Activated T-helper 1 cell treated with Interleukin-2 at 50 U/mL for 16 hours (primary cell): ENCODE measurements around the gene CLASRP.

Experiments used
- DNase-seq: peaks from one replicate; pipeline ENCODE4 v3.0.0-alpha.2; 2020; ENCODE audit warnings: low read depth

Gene CLASRP

DNA sequence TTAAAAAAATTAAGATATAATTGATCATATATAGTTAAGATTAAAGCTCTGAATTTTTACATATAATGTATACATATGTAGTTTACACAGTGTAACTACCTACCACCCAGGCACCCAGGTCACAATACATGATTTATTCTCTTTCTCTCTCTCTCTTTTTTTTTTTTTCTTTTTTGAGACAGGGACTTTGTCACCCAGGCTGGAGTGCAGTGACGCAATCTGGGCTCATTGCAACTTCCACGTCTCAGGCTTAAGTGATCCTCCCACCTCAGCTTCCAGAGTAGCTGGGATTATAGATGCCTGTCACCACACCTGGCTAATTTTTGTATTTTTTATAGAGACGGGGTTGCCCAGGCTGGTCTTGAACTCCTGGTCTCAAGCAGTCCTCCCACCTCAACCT, 18.8 kb upstream of the CLASRP start:
- no peak for DNase-seq

GRCh38 chr19:45021971-45022370, 16.9 kb upstream of the CLASRP start:
- DNase-seq, result no peak

DNA sequence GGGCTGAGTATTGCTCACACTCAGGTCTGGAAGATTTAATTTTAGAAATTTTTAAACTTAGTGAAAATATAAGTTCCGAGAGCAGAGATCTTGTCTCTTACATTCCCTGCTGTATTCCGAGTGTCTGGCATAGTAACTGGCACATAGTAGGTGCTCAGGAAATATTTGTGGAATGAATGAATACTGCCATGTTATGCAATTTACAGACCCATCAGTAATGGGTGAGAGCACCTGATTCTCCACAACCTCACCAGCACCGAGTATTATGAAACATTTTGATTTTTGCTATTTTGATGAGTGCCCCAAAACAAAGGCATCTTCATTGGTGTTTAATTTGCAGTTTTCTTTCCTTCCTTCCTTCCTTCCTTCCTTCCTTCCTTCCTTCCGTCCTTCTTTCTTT, 15.8 kb upstream of the CLASRP start:
- DNase-seq, result no peak

DNA sequence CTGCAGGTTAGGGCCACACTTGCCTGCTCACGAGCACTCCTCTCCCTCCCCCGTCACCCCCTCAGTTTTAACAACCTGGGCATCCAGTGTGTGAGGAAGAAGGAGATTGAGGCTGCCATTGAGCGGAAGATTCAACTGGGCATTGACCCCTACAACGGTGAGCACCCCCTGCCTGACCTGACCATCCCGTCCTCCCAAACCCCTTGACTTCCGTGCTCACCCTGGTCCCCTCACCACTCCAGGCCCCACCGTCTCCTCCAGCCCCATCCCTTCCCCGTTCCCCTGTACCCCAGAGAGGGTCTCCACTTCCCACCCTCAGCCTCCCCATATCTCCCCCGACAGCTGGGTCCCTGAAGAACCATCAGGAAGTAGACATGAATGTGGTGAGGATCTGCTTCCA, 13.6 kb upstream of the CLASRP start:
- no peak for DNase-seq

DNA sequence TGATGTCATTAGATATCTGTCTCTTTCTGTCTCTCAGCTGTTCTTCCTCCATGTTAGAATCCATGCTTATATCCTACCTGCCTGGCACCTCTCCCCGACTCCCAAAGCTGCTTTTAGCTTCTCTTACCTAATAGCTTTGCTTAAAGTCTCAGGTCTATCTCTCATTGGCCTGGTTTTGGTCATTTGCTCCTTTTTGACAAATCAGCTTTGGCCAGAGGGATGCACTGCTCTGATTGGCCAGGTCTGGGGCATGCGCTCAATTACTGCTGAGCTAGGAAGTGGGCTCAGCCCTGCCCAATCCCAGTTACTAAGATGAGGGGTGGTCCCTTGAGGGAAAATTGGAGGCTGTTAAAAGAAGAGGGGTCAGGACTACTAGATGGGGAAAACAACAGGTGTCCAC, 11.5 kb upstream of the CLASRP start:
- DNase-seq, result no peak

DNA sequence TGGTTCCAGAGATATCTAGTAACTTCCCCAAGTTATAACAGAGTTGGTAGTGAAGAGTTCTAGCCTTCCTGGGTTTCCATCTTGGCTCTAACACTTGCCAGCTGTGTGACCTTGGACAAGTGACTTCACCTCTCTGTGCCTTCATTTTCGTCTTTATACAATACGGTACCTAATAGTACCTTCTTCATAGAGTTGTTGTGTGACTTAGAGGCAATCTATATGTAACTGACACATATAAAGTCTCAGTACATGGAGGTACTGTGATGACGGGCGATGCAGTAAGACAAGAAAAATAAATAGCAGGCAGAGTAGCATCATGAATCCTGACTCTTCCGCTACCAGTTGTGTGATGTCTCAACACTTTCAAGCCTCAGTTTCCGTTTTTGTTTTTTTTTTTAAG, 8.0 kb upstream of the CLASRP start:
- DNase-seq, result no peak

DNA sequence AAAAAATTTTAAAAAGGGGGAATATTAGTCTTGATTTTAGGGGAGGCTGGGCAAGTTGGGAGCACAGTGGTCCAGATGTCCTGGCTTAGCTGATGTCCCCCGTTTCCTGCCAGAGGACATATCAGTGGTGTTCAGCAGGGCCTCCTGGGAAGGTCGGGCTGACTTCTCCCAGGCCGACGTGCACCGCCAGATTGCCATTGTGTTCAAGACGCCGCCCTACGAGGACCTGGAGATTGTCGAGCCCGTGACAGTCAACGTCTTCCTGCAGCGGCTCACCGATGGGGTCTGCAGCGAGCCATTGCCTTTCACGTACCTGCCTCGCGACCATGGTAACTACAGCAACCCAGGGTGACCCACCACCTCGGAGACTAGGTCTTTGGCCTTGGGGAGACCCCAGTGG, 6.4 kb upstream of the CLASRP start:
- DNase-seq, result no peak

DNA sequence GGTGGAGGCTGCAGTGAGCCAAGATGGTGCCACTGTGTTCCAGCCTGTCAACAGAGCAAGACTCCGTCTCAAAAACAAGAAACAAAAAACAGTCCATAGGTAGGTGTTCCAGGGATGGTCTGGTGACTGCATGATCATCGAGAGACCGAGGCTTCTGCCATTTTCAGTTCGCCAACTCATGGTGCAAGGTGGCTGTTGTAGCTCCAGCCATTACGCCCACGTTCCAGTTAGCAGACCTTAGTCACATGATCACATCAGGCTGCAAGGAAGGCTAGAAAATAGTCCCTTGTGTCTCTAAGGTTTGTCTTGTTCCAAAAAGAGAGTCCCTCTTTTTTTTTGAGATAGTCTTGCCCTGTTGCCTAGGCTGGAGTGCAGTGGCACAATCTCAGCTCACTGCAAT, 3.1 kb upstream of the CLASRP start:
- no peak for DNase-seq

- no peak for DNase-seq
These were observed 1.3 kb upstream of the CLASRP start for GRCh38 chr19:45037393-45038169.

GRCh38 chr19:45040059-45040771, 1.4 kb downstream of the CLASRP start:
- no peak for DNase-seq

- no peak for DNase-seq
These were observed 2.3 kb downstream of the CLASRP start for GRCh38 chr19:45041125-45041524.

GRCh38 chr19:45045671-45046353, 7.0 kb downstream of the CLASRP start:
- no peak for DNase-seq

- DNase-seq, result no peak
These were observed 7.5 kb downstream of the CLASRP start for GRCh38 chr19:45046355-45046754.

GRCh38 chr19:45047188-45047797, 8.4 kb downstream of the CLASRP start:
- no peak for DNase-seq

- DNase-seq, result no peak
These were observed 10.4 kb downstream of the CLASRP start for GRCh38 chr19:45049073-45049736.

DNA sequence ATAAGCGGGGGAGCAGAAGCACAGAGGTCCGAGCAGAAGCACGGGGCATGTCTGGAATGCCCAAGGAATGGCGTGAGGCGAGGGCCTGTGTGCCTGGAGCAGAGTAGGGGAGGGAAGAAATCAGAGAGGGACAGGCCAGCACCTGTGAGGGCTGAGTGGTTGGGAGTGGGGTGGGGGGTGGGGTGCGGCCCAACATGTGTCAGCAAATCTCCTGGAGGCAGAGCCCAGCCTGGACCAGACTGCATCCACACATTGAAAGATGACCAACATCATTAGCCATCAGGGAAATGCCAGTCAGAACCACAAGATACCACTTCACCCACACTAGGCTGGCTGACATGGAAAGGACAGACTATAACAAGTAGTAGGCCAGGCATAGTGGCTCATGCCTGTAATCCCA, 11.2 kb downstream of the CLASRP start:
- DNase-seq, result no peak

- DNase-seq, result no peak
These were observed 13.2 kb downstream of the CLASRP start for GRCh38 chr19:45051929-45052579.

GRCh38 chr19:45056831-45057230, 18.0 kb downstream of the CLASRP start:
- DNase-seq, result no peak

GRCh38 chr19:45057444-45057843, 18.6 kb downstream of the CLASRP start:
- no peak for DNase-seq

GRCh38 chr19:45058622-45059159, 19.8 kb downstream of the CLASRP start:
- no peak for DNase-seq

DNA sequence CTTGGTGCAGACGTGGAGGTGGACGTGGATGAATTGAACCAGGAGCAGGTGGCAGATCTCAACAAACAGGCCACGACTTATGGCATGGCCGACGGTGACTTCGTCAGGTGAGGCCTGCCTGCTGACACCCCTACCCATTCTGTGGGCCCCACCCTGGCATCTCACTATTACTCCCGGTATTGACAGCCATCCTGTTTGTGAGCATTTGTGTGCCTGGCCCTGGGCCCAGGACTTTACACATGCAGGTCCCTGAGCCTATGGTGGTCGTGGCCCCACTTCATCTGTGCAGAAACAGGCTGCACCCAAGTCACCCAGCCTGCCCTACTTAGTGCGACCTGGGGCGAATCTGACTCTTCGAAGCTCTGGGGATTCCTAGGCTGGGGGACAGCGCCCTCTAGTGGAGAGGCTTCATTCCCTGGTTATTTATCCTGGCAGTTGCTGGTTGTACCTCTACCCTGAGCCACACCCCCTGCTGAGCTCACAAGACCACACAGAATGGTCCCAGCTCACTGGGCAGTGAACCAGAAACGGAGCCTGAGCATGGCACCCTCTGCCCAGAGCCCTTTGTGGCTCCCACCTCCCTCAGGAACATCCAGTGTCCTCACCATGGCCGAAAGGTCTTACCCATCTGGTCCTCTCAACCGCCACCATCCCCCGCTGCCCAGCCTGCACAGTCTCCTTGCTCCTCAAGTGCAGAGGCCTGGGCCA, 20.6 kb downstream of the CLASRP start:
- peak; percentile 67 for DNase-seq
